HepG2 (cell line): ENCODE measurements around the gene RBP5. TPM values are rescaled to one million over a fixed set of nuclear protein-coding genes. Genes with fewer than 3 reads are reported as not detected.
A peak's percentile ranks its signal among the peaks of the same experiment; 100 is the strongest.

Source experiments
- ATAC-seq: fragments of 200-7000 bp; cut with Tn5 transposase; 3 replicates; pipeline ENCODE4 v1.9.1; 2020; ENCODE audit warnings: mild to moderate bottlenecking, moderate library complexity
- BruUV-seq: library from RNA; stranded (reverse); fragments of 400-500 nt; replicated peaks from 2 replicates; lab custom pipeline; 2021; lab: Mats Ljungman, UMichigan
- CTCF ChIA-PET: fragments of 300-600 bp; formaldehyde crosslinking; extraction: SDS; loops from one replicate; lab custom pipeline; 2021; ENCODE audit warnings: low total read pairs, inconsistent platforms, low intra/inter-chr PET ratio; lab: Yijun Ruan, JAX
- POLR2A ChIA-PET: fragments of 350-600 bp; sonication (Branson Sonifier 250); formaldehyde crosslinking; loops from one replicate; lab custom pipeline; 2020; ENCODE audit warnings: antibody characterized with exemption, inconsistent platforms; lab: Yijun Ruan, JAX
- DNase-seq: peaks from one replicate; pipeline ENCODE4 v3.0.0-alpha.2; 2015; ENCODE audit warnings: low spot score
- FAIRE-seq: peaks from 3 replicates; lab custom pipeline; 2011; peaks lifted over from hg19 to GRCh38; lab: Jason Lieb, UNC
- H2AFZ ChIP-seq: one replicate; pipeline ENCODE4 v1.6.1; 2011; ENCODE audit warnings: low read length, inconsistent platforms
- H3K27ac ChIP-seq: fragments of 300-600 bp; 3 replicates; pipeline ENCODE4 v1.8.0; 2011; ENCODE audit warnings: mixed run types, mild to moderate bottlenecking, mixed read lengths, low read length, inconsistent platforms; ENCODE audit not compliant: insufficient read depth; ENCODE audit errors: extremely low read length
- H3K27me3 ChIP-seq, 2 experiments: fragments of 200-600 bp in 1 of 2; 2 replicates in 1 of 2; 3 replicates in 1 of 2; pipeline versions ENCODE4 v1.6.0 to v1.8.0; 2011; ENCODE audit warnings: low read length in 2 of 2, mild to moderate bottlenecking in 2 of 2, moderate library complexity in 2 of 2, inconsistent platforms in 1 of 2; ENCODE audit not compliant: insufficient read depth in 2 of 2, control insufficient read depth in 1 of 2
- H3K36me3 ChIP-seq, 2 experiments: fragments of 200-600 bp in 1 of 2; replicated peaks in 1 of 2; 2 replicates in 1 of 2; 3 replicates in 1 of 2; pipeline versions ENCODE4 v1.5.1 to v1.8.0; 2011; ENCODE audit warnings: low read length in 2 of 2, inconsistent platforms in 1 of 2; ENCODE audit not compliant: insufficient read depth in 2 of 2, control insufficient read depth in 1 of 2
- H3K4me1 ChIP-seq: 2 replicates; pipeline ENCODE4 v1.5.1; 2012; ENCODE audit warnings: low read length, inconsistent platforms; ENCODE audit not compliant: insufficient read depth
- H3K4me2 ChIP-seq: 2 replicates; pipeline ENCODE4 v1.6.0; 2011; ENCODE audit warnings: low read depth, low read length, inconsistent platforms
- H3K4me3 ChIP-seq, 3 experiments: fragments of 200-600 bp in 1 of 3; sonication (generic), shearing (Covaris generic) in 1 of 3; replicated peaks in 1 of 3; 2 replicates each; pipeline ENCODE4 v1.5.1; 2011 to 2016; ENCODE audit warnings: low read length in 3 of 3, inconsistent platforms in 2 of 3, low read depth in 2 of 3, mild to moderate bottlenecking in 2 of 3, control low read depth in 1 of 3, mixed read lengths in 1 of 3; ENCODE audit not compliant: insufficient read depth in 1 of 3
- H3K79me2 ChIP-seq: one replicate; pipeline ENCODE4 v1.6.1; 2011; ENCODE audit warnings: low read length, inconsistent platforms; ENCODE audit not compliant: insufficient read depth
- H3K9ac ChIP-seq: 2 replicates; pipeline ENCODE4 v1.6.0; 2011; ENCODE audit warnings: mild to moderate bottlenecking, low read depth, low read length, inconsistent platforms; ENCODE audit not compliant: insufficient read depth
- H3K9me3 ChIP-seq: 2 replicates; pipeline ENCODE4 v1.5.1; 2012; ENCODE audit warnings: mild to moderate bottlenecking, low read length
- H4K20me1 ChIP-seq: 2 replicates; pipeline ENCODE4 v1.6.0; 2011; ENCODE audit warnings: inconsistent platforms, mild to moderate bottlenecking, low read length, moderate library complexity; ENCODE audit not compliant: insufficient read depth
- EEA1 ChIP-seq: sonication (generic); formaldehyde crosslinking; IDR thresholded peaks from 2 replicates; pipeline ENCODE4 v1.5.1; 2020; ENCODE audit warnings: mild to moderate bottlenecking, missing genetic modification reagents, borderline replicate concordance
- HNF4A ChIP-seq: sonication (generic); formaldehyde crosslinking; IDR thresholded peaks from 2 replicates; pipeline ENCODE4 v1.4.0; 2020; ENCODE audit warnings: missing genetic modification reagents
- HOXA3 ChIP-seq: sonication (generic); formaldehyde crosslinking; IDR thresholded peaks from 2 replicates; pipeline ENCODE4 v1.5.0; 2020; ENCODE audit warnings: missing genetic modification reagents
- MYNN ChIP-seq: sonication (generic); formaldehyde crosslinking; IDR thresholded peaks from 2 replicates; pipeline ENCODE4 v1.4.0; 2020; ENCODE audit warnings: mild to moderate bottlenecking, low read depth, missing genetic modification reagents
- PITX1 ChIP-seq: sonication (generic); formaldehyde crosslinking; IDR thresholded peaks from 2 replicates; pipeline ENCODE4 v1.5.1; 2020; ENCODE audit warnings: mild to moderate bottlenecking, missing genetic modification reagents
- SRF ChIP-seq: IDR thresholded peaks from 2 replicates; pipeline ENCODE4 v1.6.1; 2011; ENCODE audit warnings: mild to moderate bottlenecking, low read depth, low read length, moderate library complexity
- WGBS: methylation state at CpG from one replicate; pipeline ENCODE4 v1.1.6; 2017; ENCODE audit warnings: low lambda C conversion rate; 5-methylcytosine and 5-hydroxymethylcytosine counted together
- in situ Hi-C: cut with HindIII; loops from 2 replicates; pipeline ENCODE4 v1.10.0; 2017; ENCODE audit warnings: low pct_unique_long_range_greater_than_20kb; ENCODE audit not compliant: extremely low pct_ligation_motif_present
- intact Hi-C: fragments of 100-400 bp; cut with micrococcal nuclease; formaldehyde crosslinking; loops from one replicate; pipeline ENCODE4 v1.10.0; 2022; ENCODE audit not compliant: unreplicated experiment
- polyA plus RNA-seq, 8 experiments: library from polyadenylated mRNA; depleted of rRNA in 3 of 8; stranded (reverse) in 7 of 8; unstranded in 1 of 8; fragments of >200 nt; fragmentation: Illumina TruSeq in 4 of 8; extraction: Trizol in 4 of 8; gene quantifications; 2 replicates each; pipeline versions ENCODE4 v1.2.1 to v1.2.3, GENCODE V29; 2011 to 2016; ENCODE audit warnings: low read depth in 4 of 8, missing spikeins in 1 of 8, mixed read lengths in 1 of 8; ENCODE audit not compliant: insufficient read depth in 1 of 8
- total RNA-seq, 5 experiments: library from RNA; depleted of rRNA; stranded (reverse); fragments of >200 nt; fragmentation: Illumina TruSeq; extraction: Trizol; gene quantifications; 2 replicates each; pipeline ENCODE4 v1.2.3, GENCODE V29; 2016; ENCODE audit warnings: low read depth in 1 of 5
- TF ChIP-seq, protein P1 (sequence below): sonication (generic); formaldehyde crosslinking; IDR thresholded peaks from 2 replicates; pipeline ENCODE4 v1.4.0; 2020; ENCODE audit warnings: mild to moderate bottlenecking, missing genetic modification reagents
- TF ChIP-seq, protein P2 (sequence below): sonication (generic); formaldehyde crosslinking; IDR thresholded peaks from 2 replicates; pipeline ENCODE4 v1.4.0; 2020; ENCODE audit warnings: missing genetic modification reagents
- TF ChIP-seq, protein P3 (sequence below): sonication (generic); formaldehyde crosslinking; IDR thresholded peaks from 2 replicates; pipeline ENCODE4 v1.9.0; 2021; ENCODE audit warnings: missing genetic modification reagents, borderline replicate concordance
- TF ChIP-seq, protein P4 (sequence below): sonication (generic); formaldehyde crosslinking; conservative IDR thresholded peaks from 2 replicates; pipeline ENCODE4 v1.8.1; 2023; ENCODE audit warnings: missing genetic modification reagents
- TF ChIP-seq, protein P5 (sequence below): sonication (generic); formaldehyde crosslinking; IDR thresholded peaks from 2 replicates; pipeline ENCODE4 v1.4.0; 2020; ENCODE audit warnings: missing genetic modification reagents, mild to moderate bottlenecking, borderline replicate concordance

The RBP5 gene
- total and polyA plus RNA-seq, 2 of the 13 experiments (the other 11 are each of a cell fraction or from before 2014, with no cell fraction given) = 13.8 to 19.8 TPM

DNA sequence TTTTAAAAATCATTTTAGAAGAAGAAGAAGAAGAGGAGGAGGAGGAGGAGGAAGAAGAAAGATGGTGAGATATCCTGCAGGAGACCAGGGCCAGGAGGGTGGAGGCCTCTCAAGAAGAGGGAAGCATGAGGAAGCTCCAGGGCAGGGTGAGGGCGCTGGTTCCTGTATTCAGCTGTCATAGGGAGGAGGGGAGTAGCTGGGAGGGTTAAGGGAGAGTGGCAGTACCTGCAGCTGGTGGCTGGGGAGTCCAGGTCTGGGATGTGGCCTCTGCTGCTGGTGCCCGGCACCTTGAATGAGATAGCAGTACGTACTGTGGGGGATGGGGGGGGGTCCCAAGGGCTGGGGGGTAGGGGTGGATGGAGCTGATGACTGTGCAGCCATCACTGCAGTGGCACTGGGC lies 9.8 kb downstream of the RBP5 start:
- no peak for FAIRE-seq
- CTCF ChIA-PET = no interaction called here
- 96% methylated on average over 3 of the region's 3 CpGs for WGBS

DNA sequence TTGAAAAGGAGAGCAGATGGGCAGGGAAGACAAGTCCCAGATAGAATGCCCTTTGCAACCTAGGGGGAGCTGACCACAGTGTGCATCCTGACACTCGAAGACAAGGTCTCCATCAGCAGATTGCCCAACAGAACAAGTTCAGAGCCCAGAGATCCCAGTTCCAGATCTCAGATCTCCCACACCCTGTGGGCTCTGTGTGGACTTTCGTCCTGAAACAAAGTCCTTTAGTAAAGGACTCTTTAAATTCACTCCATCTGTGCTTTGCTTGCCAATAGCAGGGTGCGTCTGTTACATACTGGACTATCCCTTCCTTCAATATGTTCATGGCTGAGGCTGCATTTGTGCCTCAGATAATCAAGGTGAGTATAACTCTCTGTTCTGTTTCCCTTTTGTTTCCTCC lies 11.0 kb downstream of the RBP5 start:
- Histone ChIP-seq H3K4me2 (no peak overlapping the region), H3K4me3 (no peak overlapping the region), H3K36me3 (peaks cover 5 to 8% of the 10 kb centered on the region in 2 experiments; a peak in 3 of 5 replicates), H3K27me3 (no peaks in the 10 kb centered on the region), H3K27ac (no peak overlapping the region), H3K9ac (no peak overlapping the region), H3K4me1 (peaks cover 30% of the 10 kb centered on the region), H3K79me2 (no peaks in the 10 kb centered on the region), H3K9me3 (no peaks in the 10 kb centered on the region), H2AFZ (no peak overlapping the region), H4K20me1 (no peaks in the 10 kb centered on the region)
- intact Hi-C loops (no loop called here), in situ Hi-C loops (loop anchor here (10.0 kb wide), 2 partner anchors 53 to 173 kb away; partner anchors contain the start of genes C12orf57, C1S and RNU7-1)
- ATAC-seq = no peak
- 51% methylated on average over 3 of the region's 3 CpGs for WGBS
- no peak for DNase-seq
- no peak for FAIRE-seq
- ChIA-PET POLR2A (interaction anchor here (0.9 to 1.6 kb wide), 2 partner anchors 9 to 14 kb away, joined by 3 read pairs; partner anchors contain the start of gene C1RL), CTCF (no interaction called here)
- BruUV-seq = no TSS peak
- TF ChIP-seq HOXA3 (CRISPR knock-in tag) (0 out of 2 replicates have a peak, but pooled peaks have one; percentile 9), SRF (no peak), MYNN (no peak), HNF4A (CRISPR knock-in tag) (peak; percentile 42), PITX1 (CRISPR knock-in tag) (no peak)
- TF ChIP-seq, protein P1, sequence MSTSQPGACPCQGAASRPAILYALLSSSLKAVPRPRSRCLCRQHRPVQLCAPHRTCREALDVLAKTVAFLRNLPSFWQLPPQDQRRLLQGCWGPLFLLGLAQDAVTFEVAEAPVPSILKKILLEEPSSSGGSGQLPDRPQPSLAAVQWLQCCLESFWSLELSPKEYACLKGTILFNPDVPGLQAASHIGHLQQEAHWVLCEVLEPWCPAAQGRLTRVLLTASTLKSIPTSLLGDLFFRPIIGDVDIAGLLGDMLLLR = no peak
- TF ChIP-seq, protein P2, sequence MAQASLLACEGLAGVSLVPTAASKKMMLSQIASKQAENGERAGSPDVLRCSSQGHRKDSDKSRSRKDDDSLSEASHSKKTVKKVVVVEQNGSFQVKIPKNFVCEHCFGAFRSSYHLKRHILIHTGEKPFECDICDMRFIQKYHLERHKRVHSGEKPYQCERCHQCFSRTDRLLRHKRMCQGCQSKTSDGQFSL = no peak
- TF ChIP-seq, protein P3, sequence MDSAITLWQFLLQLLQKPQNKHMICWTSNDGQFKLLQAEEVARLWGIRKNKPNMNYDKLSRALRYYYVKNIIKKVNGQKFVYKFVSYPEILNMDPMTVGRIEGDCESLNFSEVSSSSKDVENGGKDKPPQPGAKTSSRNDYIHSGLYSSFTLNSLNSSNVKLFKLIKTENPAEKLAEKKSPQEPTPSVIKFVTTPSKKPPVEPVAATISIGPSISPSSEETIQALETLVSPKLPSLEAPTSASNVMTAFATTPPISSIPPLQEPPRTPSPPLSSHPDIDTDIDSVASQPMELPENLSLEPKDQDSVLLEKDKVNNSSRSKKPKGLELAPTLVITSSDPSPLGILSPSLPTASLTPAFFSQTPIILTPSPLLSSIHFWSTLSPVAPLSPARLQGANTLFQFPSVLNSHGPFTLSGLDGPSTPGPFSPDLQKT = no peak
- TF ChIP-seq, protein P4, sequence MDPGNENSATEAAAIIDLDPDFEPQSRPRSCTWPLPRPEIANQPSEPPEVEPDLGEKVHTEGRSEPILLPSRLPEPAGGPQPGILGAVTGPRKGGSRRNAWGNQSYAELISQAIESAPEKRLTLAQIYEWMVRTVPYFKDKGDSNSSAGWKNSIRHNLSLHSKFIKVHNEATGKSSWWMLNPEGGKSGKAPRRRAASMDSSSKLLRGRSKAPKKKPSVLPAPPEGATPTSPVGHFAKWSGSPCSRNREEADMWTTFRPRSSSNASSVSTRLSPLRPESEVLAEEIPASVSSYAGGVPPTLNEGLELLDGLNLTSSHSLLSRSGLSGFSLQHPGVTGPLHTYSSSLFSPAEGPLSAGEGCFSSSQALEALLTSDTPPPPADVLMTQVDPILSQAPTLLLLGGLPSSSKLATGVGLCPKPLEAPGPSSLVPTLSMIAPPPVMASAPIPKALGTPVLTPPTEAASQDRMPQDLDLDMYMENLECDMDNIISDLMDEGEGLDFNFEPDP (CRISPR knock-in tag) = no peak
- TF ChIP-seq, protein P5, sequence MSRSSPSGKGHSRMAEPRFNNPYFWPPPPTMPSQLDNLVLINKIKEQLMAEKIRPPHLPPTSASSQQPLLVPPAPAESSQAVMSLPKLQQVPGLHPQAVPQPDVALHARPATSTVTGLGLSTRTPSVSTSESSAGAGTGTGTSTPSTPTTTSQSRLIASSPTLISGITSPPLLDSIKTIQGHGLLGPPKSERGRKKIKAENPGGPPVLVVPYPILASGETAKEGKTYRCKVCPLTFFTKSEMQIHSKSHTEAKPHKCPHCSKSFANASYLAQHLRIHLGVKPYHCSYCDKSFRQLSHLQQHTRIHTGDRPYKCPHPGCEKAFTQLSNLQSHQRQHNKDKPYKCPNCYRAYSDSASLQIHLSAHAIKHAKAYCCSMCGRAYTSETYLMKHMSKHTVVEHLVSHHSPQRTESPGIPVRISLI (CRISPR knock-in tag) = no peak

More for the DNA sequence above, 9.8 kb downstream of the RBP5 start:
- peaks cover 6 to 7% of the 10 kb centered on the region in 2 experiments; a peak in 3 of 5 replicates for H3K36me3 ChIP-seq
- no peak for ATAC-seq
- no peaks in the 10 kb centered on the region for H4K20me1 ChIP-seq
- no peak overlapping the region for H3K4me2 ChIP-seq
- POLR2A ChIA-PET = interaction anchor here (1.6 to 2.5 kb wide), 3 partner anchors 9 to 12 kb away, joined by 3 to 12 read pairs (median 6); partner anchors contain the start of genes C1RL and RBP5
- H2AFZ ChIP-seq = no peak overlapping the region
- in situ Hi-C loops = loop anchor here (10.0 kb wide), 2 partner anchors 54 to 174 kb away; partner anchors contain the start of genes C12orf57, C1S and RNU7-1
- H3K4me3 ChIP-seq = no peak overlapping the region
- no peaks in the 10 kb centered on the region for H3K9me3 ChIP-seq
- no TSS peak for BruUV-seq
- peaks cover 42% of the 10 kb centered on the region for H3K4me1 ChIP-seq
- no peak overlapping the region for H3K9ac ChIP-seq
- no peak for TF ChIP-seq EEA1 (CRISPR knock-in tag)
- TF ChIP-seq, all 625 proteins: peak for 0
- no peak overlapping the region for H3K27ac ChIP-seq
- intact Hi-C loops = no loop called here
- no peaks in the 10 kb centered on the region for H3K27me3 ChIP-seq
- DNase-seq = no peak
- no peaks in the 10 kb centered on the region for H3K79me2 ChIP-seq
